Measurements from ENCODE around the gene DRGX.

DRGX gene

DNA sequence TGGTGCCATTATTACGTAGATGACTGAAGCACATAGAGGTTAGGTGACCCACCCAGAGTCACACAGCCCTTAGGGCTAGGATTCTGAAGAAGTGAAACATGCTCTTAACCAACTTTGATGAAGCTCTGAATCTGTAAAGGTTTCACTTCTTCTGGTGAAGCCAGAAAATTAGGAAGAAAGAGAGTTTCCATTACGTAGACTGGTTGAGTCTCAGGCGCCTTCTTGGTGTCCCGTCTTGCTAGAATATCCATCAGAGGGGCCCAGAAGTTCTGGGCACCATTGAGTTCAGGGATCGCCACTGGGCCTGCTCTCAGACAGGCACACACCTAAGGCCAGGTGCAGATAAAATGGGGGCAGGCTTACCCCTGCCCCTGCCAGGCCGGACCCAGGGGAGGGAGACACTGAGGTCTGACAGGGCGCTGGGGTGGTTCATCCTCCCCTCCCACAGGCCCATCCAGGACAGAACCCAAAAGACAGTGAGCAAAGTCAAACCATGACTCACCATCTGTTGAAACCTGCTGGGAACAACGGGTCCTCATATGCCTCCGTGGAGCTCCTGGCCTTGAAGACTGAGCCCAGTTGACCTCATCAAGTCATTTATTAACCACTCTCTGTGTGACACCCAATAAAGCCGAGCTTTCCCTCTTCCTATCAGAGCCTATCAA, 33.2 kb downstream of the DRGX start:
- peak; percentile 46 for DNase-seq (ENCODE audit: low read depth)
- H3K4me3 ChIP-seq (ENCODE audit: low read depth, low read length) = no peak overlapping the region
- TF ChIP-seq, protein P1, sequence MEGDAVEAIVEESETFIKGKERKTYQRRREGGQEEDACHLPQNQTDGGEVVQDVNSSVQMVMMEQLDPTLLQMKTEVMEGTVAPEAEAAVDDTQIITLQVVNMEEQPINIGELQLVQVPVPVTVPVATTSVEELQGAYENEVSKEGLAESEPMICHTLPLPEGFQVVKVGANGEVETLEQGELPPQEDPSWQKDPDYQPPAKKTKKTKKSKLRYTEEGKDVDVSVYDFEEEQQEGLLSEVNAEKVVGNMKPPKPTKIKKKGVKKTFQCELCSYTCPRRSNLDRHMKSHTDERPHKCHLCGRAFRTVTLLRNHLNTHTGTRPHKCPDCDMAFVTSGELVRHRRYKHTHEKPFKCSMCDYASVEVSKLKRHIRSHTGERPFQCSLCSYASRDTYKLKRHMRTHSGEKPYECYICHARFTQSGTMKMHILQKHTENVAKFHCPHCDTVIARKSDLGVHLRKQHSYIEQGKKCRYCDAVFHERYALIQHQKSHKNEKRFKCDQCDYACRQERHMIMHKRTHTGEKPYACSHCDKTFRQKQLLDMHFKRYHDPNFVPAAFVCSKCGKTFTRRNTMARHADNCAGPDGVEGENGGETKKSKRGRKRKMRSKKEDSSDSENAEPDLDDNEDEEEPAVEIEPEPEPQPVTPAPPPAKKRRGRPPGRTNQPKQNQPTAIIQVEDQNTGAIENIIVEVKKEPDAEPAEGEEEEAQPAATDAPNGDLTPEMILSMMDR (IDR thresholded peaks at IDR 0.05; ENCODE audit: low read depth, low read length) = no peak
- TF ChIP-seq MAX (IDR thresholded peaks at IDR 0.05; ENCODE audit: low read depth, low read length) (no peak), POLR2A (IDR thresholded peaks at IDR 0.05; ENCODE audit: extremely low read depth, insufficient read length) (no peak), MYC (IDR thresholded peaks at IDR 0.05; ENCODE audit: low read depth, low read length) (no peak)

GRCh38 chr10:49361735-49362568, 33.9 kb downstream of the DRGX start:
- H3K4me3 ChIP-seq (ENCODE audit: low read depth, low read length) = no peak overlapping the region
- TF ChIP-seq MAX (IDR thresholded peaks at IDR 0.05; ENCODE audit: low read depth, low read length) (no peak), MYC (IDR thresholded peaks at IDR 0.05; ENCODE audit: low read depth, low read length) (no peak)
- DNase-seq (ENCODE audit: low read depth) = no peak

DNA sequence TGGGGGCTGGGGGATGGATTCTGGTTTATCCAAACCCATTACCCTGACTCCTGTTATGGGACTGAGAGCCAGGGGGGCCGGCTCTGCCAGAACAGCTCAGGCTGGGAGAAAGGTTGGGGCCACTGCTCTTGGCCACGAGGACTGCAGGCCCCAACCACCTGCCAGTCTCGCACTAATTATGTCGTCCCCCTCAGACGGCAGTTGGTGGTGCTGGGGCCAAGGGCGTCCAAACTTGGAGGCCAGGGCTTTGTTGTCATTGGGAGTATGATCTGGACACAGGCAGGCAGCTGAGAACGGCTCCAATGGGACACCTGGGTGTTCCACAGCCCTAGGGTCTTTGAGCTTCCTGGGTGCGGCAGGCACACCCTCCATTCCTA, 34.7 kb downstream of the DRGX start:
- no peak for DNase-seq (ENCODE audit: low read depth)
- TF ChIP-seq MAX (IDR thresholded peaks at IDR 0.05; ENCODE audit: low read depth, low read length) (no peak), MYC (IDR thresholded peaks at IDR 0.05; ENCODE audit: low read depth, low read length) (no peak), POLR2A (IDR thresholded peaks at IDR 0.05; ENCODE audit: extremely low read depth, insufficient read length) (no peak)
- TF ChIP-seq, protein P1 (IDR thresholded peaks at IDR 0.05; ENCODE audit: low read depth, low read length) = no peak
- H3K4me3 ChIP-seq (ENCODE audit: low read depth, low read length) = no peak overlapping the region

- DNase-seq (ENCODE audit: low read depth) = peak; percentile 78
- no peak overlapping the region for H3K4me3 ChIP-seq (ENCODE audit: low read depth, low read length)
- TF ChIP-seq, protein P1 (IDR thresholded peaks at IDR 0.05; ENCODE audit: low read depth, low read length) = no peak
- TF ChIP-seq POLR2A (IDR thresholded peaks at IDR 0.05; ENCODE audit: extremely low read depth, insufficient read length) (no peak), MAX (IDR thresholded peaks at IDR 0.05; ENCODE audit: low read depth, low read length) (no peak), MYC (IDR thresholded peaks at IDR 0.05; ENCODE audit: low read depth, low read length) (no peak)
Observed at GRCh38 chr10:49360271-49361177, 35.4 kb downstream of the DRGX start.

DNA sequence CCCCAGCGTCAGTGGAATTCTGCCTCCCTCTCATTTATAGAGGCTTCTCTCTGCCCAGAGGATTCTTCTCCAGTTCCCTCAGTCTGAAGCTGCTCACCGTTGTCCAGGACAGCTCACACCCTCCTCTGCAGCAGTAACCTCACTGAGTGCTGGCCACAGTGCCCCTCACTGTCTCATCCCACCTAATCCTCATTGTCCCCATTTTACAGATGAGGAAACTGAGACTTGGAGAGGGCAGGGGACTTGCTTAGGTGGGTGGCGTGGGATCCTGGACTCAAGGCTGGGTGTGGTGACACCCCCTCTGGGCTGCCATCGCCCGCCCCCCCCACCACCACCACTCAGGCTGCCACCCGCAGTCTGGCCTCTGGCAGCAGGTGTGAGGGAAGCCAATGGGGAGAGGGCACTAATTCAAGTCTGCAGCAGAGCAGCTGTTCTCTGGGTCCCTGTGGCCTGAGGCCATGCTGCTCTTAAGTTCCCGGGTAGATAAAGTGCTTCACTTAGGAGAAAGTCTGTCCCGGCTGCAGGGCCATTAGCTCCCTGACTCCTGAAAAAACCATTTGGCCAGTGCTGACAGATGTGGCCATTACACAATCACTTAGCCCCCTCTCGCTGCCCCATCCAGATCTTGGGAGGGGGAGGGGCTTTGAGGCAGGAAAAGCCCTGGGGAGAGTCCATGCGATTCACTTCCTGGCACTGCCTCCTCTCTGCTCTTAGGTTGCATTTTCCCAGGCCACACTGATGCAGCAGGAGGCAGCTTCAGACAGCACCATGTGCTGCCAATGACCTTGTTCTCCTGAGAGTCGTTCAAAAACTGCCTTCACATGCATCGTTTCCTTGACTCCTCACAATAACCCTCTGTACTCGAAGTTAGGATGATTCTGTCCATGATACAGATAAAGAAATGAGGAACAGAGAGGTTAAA, 36.3 kb downstream of the DRGX start:
- peak; percentile 81 for DNase-seq (ENCODE audit: low read depth)
- TF ChIP-seq, protein P1 (IDR thresholded peaks at IDR 0.05; ENCODE audit: low read depth, low read length) = no peak
- peak; percentile 65 for TF ChIP-seq MAX (IDR thresholded peaks at IDR 0.05; ENCODE audit: low read depth, low read length)
- H3K4me3 ChIP-seq (ENCODE audit: low read depth, low read length) = no peak overlapping the region

Data from NB4 (cell line).